HCT116 (cell line): ENCODE data around the gene NAA50. TPM values are rescaled to one million over a fixed set of nuclear protein-coding genes. Genes with fewer than 3 reads are reported as not detected.

Experiments
- ATAC-seq: fragments of 200-7000 bp; cut with Tn5 transposase; 2 replicates; pipeline ENCODE4 v1.9.1; 2020; ENCODE audit warnings: mild to moderate bottlenecking, moderate library complexity
- BruUV-seq: library from RNA; stranded (reverse); fragments of 400-500 nt; replicated peaks from 2 replicates; lab custom pipeline; 2021; lab: Mats Ljungman, UMichigan
- CTCF ChIA-PET: fragments of 300-600 bp; sonication (Branson Sonifier 250); formaldehyde crosslinking; loops from one replicate; lab custom pipeline; 2021; ENCODE audit warnings: antibody characterized with exemption; lab: Charles Lee
- POLR2A ChIA-PET: fragments of 300-600, 350-600 bp; sonication (Branson Sonifier 250); formaldehyde crosslinking; loops from one replicate; lab custom pipeline; 2021; ENCODE audit warnings: antibody characterized with exemption; lab: Charles Lee
- RAD21 ChIA-PET, 2 experiments: fragments of 300-600 bp; sonication (Branson Sonifier 250); formaldehyde crosslinking; loops; one replicate each; lab custom pipeline; 2023; ENCODE audit warnings: low total read pairs in 2 of 2; ENCODE audit not compliant: uncharacterized antibody in 2 of 2, unreplicated experiment in 2 of 2, low non-redundant PET in 1 of 2; lab: Charles Lee
- DNase-seq: peaks from one replicate; pipeline ENCODE4 v3.0.0-alpha.2; 2010; ENCODE audit warnings: low read depth, low spot score
- H2AFZ ChIP-seq: fragments of 200-600 bp; shearing (Covaris generic), sonication (generic); 2 replicates; pipeline ENCODE4 v1.6.1; 2017; ENCODE audit warnings: low read depth, mixed run types, mixed read lengths, antibody characterized with exemption, low read length; ENCODE audit not compliant: poor library complexity, severe bottlenecking
- H3K27ac ChIP-seq: 2 replicates; pipeline ENCODE4 v1.5.1; 2012; ENCODE audit warnings: low read depth, low read length
- H3K27me3 ChIP-seq: fragments of 200-600 bp; sonication (generic); 2 replicates; pipeline ENCODE4 v1.6.1; 2016; ENCODE audit warnings: mixed run types, low read length, mixed read lengths; ENCODE audit not compliant: insufficient read depth
- H3K36me3 ChIP-seq, 2 experiments: fragments of 200-500 bp in 1 of 2; fragments of 200-600 bp in 1 of 2; sonication (Bioruptor generic) in 1 of 2; sonication (generic) in 1 of 2; 2 replicates each; pipeline versions ENCODE4 v1.5.1 to v1.6.1; 2014 to 2016; ENCODE audit warnings: low read length in 2 of 2, inconsistent platforms in 1 of 2, mixed read lengths in 1 of 2, mixed run types in 1 of 2; ENCODE audit not compliant: insufficient read depth in 2 of 2, control insufficient read depth in 1 of 2
- H3K4me1 ChIP-seq, 2 experiments: fragments of 200-600 bp in 1 of 2; sonication (generic) in 1 of 2; 2 replicates each; pipeline versions ENCODE4 v1.5.1 to v1.6.1; 2012 to 2017; ENCODE audit warnings: low read length in 2 of 2, inconsistent platforms in 1 of 2, mild to moderate bottlenecking in 1 of 2, mixed read lengths in 1 of 2, mixed run types in 1 of 2, moderate library complexity in 1 of 2; ENCODE audit not compliant: insufficient read depth in 2 of 2, control insufficient read depth in 1 of 2
- H3K4me2 ChIP-seq: fragments of 200-600 bp; sonication (generic); 2 replicates; pipeline ENCODE4 v1.6.1; 2017; ENCODE audit warnings: mixed run types, low read length, mixed read lengths
- H3K4me3 ChIP-seq, 2 experiments: fragments of 200-600 bp in 1 of 2; sonication (generic) in 1 of 2; replicated peaks in 1 of 2; 2 replicates each; pipeline ENCODE4 v1.5.1; 2011 to 2016; ENCODE audit warnings: low read length in 2 of 2, control low read depth in 1 of 2, low read depth in 1 of 2, mild to moderate bottlenecking in 1 of 2, mixed read lengths in 1 of 2, mixed run types in 1 of 2
- H3K79me2 ChIP-seq: fragments of 200-600 bp; sonication (generic); 2 replicates; pipeline ENCODE4 v1.6.1; 2017; ENCODE audit warnings: mild to moderate bottlenecking, mixed run types, low read length, moderate library complexity, mixed read lengths; ENCODE audit not compliant: insufficient read depth
- H3K9ac ChIP-seq: fragments of 200-600 bp; sonication (generic); 2 replicates; pipeline ENCODE4 v1.6.1; 2016; ENCODE audit warnings: low read length, mixed read lengths
- H3K9me2 ChIP-seq: fragments of 200-600 bp; sonication (generic), shearing (Covaris generic); 2 replicates; pipeline ENCODE4 v1.6.1; 2017; ENCODE audit warnings: mixed run types, mild to moderate bottlenecking, moderate library complexity; ENCODE audit not compliant: insufficient read depth
- H3K9me3 ChIP-seq, 2 experiments: fragments of 200-500 bp in 1 of 2; fragments of 200-600 bp in 1 of 2; sonication (Bioruptor generic) in 1 of 2; sonication (generic) in 1 of 2; 2 replicates each; pipeline ENCODE4 v1.6.1; 2014 to 2017; ENCODE audit warnings: low read length in 2 of 2, mixed read lengths in 2 of 2, inconsistent platforms in 1 of 2, low read depth in 1 of 2, mild to moderate bottlenecking in 1 of 2, mixed run types in 1 of 2, moderate library complexity in 1 of 2; ENCODE audit not compliant: control insufficient read depth in 1 of 2, insufficient read depth in 1 of 2
- H4K20me1 ChIP-seq: fragments of 200-600 bp; sonication (generic), shearing (Covaris generic); 2 replicates; pipeline ENCODE4 v1.6.1; 2017; ENCODE audit warnings: mixed run types, mild to moderate bottlenecking, moderate library complexity; ENCODE audit not compliant: insufficient read depth
- ATF3 ChIP-seq: IDR thresholded peaks from 2 replicates; pipeline ENCODE4 v1.6.1; 2012
- CBX3 ChIP-seq: IDR thresholded peaks from 2 replicates; pipeline ENCODE4 v1.6.1; 2012; ENCODE audit warnings: low read depth
- EGR1 ChIP-seq: IDR thresholded peaks from 2 replicates; pipeline ENCODE4 v1.6.1; 2012; ENCODE audit warnings: low read depth
- ELF1 ChIP-seq: IDR thresholded peaks from 2 replicates; pipeline ENCODE4 v1.6.1; 2012; ENCODE audit warnings: low read depth, borderline replicate concordance
- EZH2phosphoT487 ChIP-seq: fragments of 200-600 bp; IDR thresholded peaks from 2 replicates; pipeline ENCODE4 v1.6.1; 2018; ENCODE audit warnings: antibody characterized with exemption, borderline replicate concordance
- FOSL1 ChIP-seq: IDR thresholded peaks from 2 replicates; pipeline ENCODE4 v1.6.1; 2012; ENCODE audit warnings: low read depth
- JUND ChIP-seq: IDR thresholded peaks from 2 replicates; pipeline ENCODE4 v1.6.1; 2012
- MAX ChIP-seq: IDR thresholded peaks from 2 replicates; pipeline ENCODE4 v1.6.1; 2012
- POLR2A ChIP-seq: IDR thresholded peaks from 2 replicates; pipeline ENCODE4 v1.7.0; 2011; ENCODE audit warnings: borderline replicate concordance; ENCODE audit not compliant: insufficient read depth, insufficient read length; ENCODE audit errors: extremely low read depth
- POLR2AphosphoS5 ChIP-seq: IDR thresholded peaks from 2 replicates; pipeline ENCODE4 v1.6.1; 2011; ENCODE audit warnings: mild to moderate bottlenecking, low read depth, low read length, moderate library complexity
- RAD21 ChIP-seq: IDR thresholded peaks from 2 replicates; pipeline ENCODE4 v1.6.1; 2012; ENCODE audit warnings: low read depth, mild to moderate bottlenecking
- SIN3A ChIP-seq: IDR thresholded peaks from 2 replicates; pipeline ENCODE4 v1.6.1; 2012; ENCODE audit warnings: low read depth
- SP1 ChIP-seq: IDR thresholded peaks from 2 replicates; pipeline ENCODE4 v1.6.1; 2012; ENCODE audit warnings: low read depth
- TCF7L2 ChIP-seq: IDR thresholded peaks from 2 replicates; pipeline ENCODE4 v1.7.0; 2011; ENCODE audit warnings: borderline replicate concordance, inconsistent platforms; ENCODE audit not compliant: insufficient read depth, insufficient read length; ENCODE audit errors: extremely low read depth
- YY1 ChIP-seq: IDR thresholded peaks from 2 replicates; pipeline ENCODE4 v1.6.1; 2011; ENCODE audit warnings: low read length, low read depth, moderate library complexity, mild to moderate bottlenecking; ENCODE audit not compliant: insufficient replicate concordance; ENCODE audit errors: extremely low read depth
- ZBTB33 ChIP-seq: IDR thresholded peaks from 2 replicates; pipeline ENCODE4 v1.6.1; 2011; ENCODE audit warnings: mild to moderate bottlenecking, low read length, moderate library complexity; ENCODE audit not compliant: insufficient replicate concordance; ENCODE audit errors: extremely low read depth
- ZNF274 ChIP-seq: fragments of 200-500 bp; sonication (Bioruptor generic); IDR thresholded peaks from 2 replicates; pipeline ENCODE4 v1.6.1; 2014; ENCODE audit warnings: mild to moderate bottlenecking, low read depth, low read length, inconsistent platforms
- intact Hi-C: fragments of 100-400 bp; cut with micrococcal nuclease; formaldehyde crosslinking; loops from 2 replicates; pipeline ENCODE4 v1.10.0; 2022
- total RNA-seq: library from RNA; stranded (reverse); gene quantifications from one replicate; pipeline ENCODE4 v1.2.1, GENCODE V29; 2021; ENCODE audit not compliant: unreplicated experiment
- TF ChIP-seq, protein P1 (sequence below): IDR thresholded peaks from 2 replicates; pipeline ENCODE4 v1.6.1; 2012; ENCODE audit warnings: low read depth
- TF ChIP-seq, protein P2 (sequence below), 3 experiments: fragments of 200-600 bp in 1 of 3; sonication (generic) in 1 of 3; IDR thresholded peaks in 2 of 3; conservative IDR thresholded peaks in 1 of 3; 2 replicates each; pipeline ENCODE4 v1.5.1; 2012 to 2017; ENCODE audit warnings: low read depth in 2 of 3, low read length in 2 of 3, antibody characterized with exemption in 1 of 3, borderline replicate concordance in 1 of 3, control low read depth in 1 of 3, mild to moderate bottlenecking in 1 of 3, mixed read lengths in 1 of 3, mixed run types in 1 of 3, moderate library complexity in 1 of 3; ENCODE audit not compliant: insufficient read depth in 1 of 3

NAA50 gene
- total RNA-seq, 1 experiment from 2014 or later = 233 TPM

GRCh38 chr3:113741620-113742019 is 4.4 kb downstream of the NAA50 start:
- BruUV-seq = no TSS peak
- intact Hi-C loops = no loop called here
- peaks cover 94% of the 10 kb centered on the region for H3K79me2 ChIP-seq
- H3K9ac ChIP-seq = no peak overlapping the region
- H3K4me2 ChIP-seq = no peak overlapping the region
- ATAC-seq = no peak
- CTCF ChIA-PET = no interaction called here
- no peak for DNase-seq
- TF ChIP-seq ZBTB33 (no peak), JUND (no peak), SP1 (no peak), YY1 (no peak), ELF1 (no peak), TCF7L2 (no peak), POLR2A (no peak), EGR1 (no peak), SIN3A (no peak), ZNF274 (no peak), MAX (no peak), POLR2AphosphoS5 (no peak), FOSL1 (no peak), RAD21 (no peak), CBX3 (no peak), EZH2phosphoT487 (no peak), ATF3 (no peak)
- TF ChIP-seq, protein P1, sequence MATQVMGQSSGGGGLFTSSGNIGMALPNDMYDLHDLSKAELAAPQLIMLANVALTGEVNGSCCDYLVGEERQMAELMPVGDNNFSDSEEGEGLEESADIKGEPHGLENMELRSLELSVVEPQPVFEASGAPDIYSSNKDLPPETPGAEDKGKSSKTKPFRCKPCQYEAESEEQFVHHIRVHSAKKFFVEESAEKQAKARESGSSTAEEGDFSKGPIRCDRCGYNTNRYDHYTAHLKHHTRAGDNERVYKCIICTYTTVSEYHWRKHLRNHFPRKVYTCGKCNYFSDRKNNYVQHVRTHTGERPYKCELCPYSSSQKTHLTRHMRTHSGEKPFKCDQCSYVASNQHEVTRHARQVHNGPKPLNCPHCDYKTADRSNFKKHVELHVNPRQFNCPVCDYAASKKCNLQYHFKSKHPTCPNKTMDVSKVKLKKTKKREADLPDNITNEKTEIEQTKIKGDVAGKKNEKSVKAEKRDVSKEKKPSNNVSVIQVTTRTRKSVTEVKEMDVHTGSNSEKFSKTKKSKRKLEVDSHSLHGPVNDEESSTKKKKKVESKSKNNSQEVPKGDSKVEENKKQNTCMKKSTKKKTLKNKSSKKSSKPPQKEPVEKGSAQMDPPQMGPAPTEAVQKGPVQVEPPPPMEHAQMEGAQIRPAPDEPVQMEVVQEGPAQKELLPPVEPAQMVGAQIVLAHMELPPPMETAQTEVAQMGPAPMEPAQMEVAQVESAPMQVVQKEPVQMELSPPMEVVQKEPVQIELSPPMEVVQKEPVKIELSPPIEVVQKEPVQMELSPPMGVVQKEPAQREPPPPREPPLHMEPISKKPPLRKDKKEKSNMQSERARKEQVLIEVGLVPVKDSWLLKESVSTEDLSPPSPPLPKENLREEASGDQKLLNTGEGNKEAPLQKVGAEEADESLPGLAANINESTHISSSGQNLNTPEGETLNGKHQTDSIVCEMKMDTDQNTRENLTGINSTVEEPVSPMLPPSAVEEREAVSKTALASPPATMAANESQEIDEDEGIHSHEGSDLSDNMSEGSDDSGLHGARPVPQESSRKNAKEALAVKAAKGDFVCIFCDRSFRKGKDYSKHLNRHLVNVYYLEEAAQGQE = no peak
- TF ChIP-seq, protein P2, sequence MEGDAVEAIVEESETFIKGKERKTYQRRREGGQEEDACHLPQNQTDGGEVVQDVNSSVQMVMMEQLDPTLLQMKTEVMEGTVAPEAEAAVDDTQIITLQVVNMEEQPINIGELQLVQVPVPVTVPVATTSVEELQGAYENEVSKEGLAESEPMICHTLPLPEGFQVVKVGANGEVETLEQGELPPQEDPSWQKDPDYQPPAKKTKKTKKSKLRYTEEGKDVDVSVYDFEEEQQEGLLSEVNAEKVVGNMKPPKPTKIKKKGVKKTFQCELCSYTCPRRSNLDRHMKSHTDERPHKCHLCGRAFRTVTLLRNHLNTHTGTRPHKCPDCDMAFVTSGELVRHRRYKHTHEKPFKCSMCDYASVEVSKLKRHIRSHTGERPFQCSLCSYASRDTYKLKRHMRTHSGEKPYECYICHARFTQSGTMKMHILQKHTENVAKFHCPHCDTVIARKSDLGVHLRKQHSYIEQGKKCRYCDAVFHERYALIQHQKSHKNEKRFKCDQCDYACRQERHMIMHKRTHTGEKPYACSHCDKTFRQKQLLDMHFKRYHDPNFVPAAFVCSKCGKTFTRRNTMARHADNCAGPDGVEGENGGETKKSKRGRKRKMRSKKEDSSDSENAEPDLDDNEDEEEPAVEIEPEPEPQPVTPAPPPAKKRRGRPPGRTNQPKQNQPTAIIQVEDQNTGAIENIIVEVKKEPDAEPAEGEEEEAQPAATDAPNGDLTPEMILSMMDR (IDR thresholded peaks at IDR 0.05 in 2 of 3, conservative IDR thresholded peaks at IDR 0.05 in 1 of 3; ENCODE audit: borderline replicate concordance in 1 of 3, insufficient read depth in 1 of 3, low read depth in 2 of 3, low read length in 2 of 3) = no peak
- TF ChIP-seq, all 23 proteins: peak for 0
- Histone ChIP-seq H3K4me1 (peaks cover 2 to 12% of the 10 kb centered on the region in 2 experiments; a peak in 3 of 4 replicates), H3K4me3 (no peak overlapping the region), H3K9me3 (no peaks in the 10 kb centered on the region), H2AFZ (no peak overlapping the region), H3K36me3 (peaks cover 2 to 20% of the 10 kb centered on the region in 2 experiments; a peak in 1 of 4 replicates), H4K20me1 (peaks cover 70% of the 10 kb centered on the region; the same call in 1 of the 2 replicates), H3K9me2 (no peaks in the 10 kb centered on the region), H3K27ac (no peak overlapping the region), H3K27me3 (no peaks in the 10 kb centered on the region)
- ChIA-PET POLR2A (no interaction called here), RAD21 (no interaction called here)
